Stimulated activated CD4-positive, alpha-beta T cell treated with anti-CD3 and anti-CD28 coated beads, Interleukin-15, amount 100 ng/mL, for 1 hour (primary cell): ENCODE measurements around the gene AGER.
"Not testable (repeated sequence)": the region's sequence is repeated elsewhere in the genome, so short reads cannot be mapped to it uniquely, and the experiment has no call there.

Experiments
- DNase-seq, 2 donors: peaks; one replicate each; pipeline ENCODE4 v3.0.0-alpha.2; 2020; ENCODE audit warnings: low read depth in 1 of 2, low spot score in 1 of 2

Gene AGER

GRCh38 chr6:32187009-32187709 lies 3.1 kb upstream of the AGER start:
- DNase-seq, result no peak

- not testable (repeated sequence) for DNase-seq
Measured at GRCh38 chr6:32186151-32186840, 2.2 kb upstream of the AGER start.

GRCh38 chr6:32185681-32186131 lies 1.7 kb upstream of the AGER start:
- DNase-seq, result not testable (repeated sequence)

GRCh38 chr6:32183483-32184083 lies 470 bp downstream of the AGER start:
- no peak for DNase-seq

GRCh38 chr6:32183030-32183429 lies 1.0 kb downstream of the AGER start:
- no peak for DNase-seq

GRCh38 chr6:32182555-32182981 lies 1.5 kb downstream of the AGER start:
- DNase-seq, result no peak

- no peak for DNase-seq
Measured at GRCh38 chr6:32181915-32182529, 2.0 kb downstream of the AGER start.

GRCh38 chr6:32181148-32181702 lies 2.8 kb downstream of the AGER start:
- no peak for DNase-seq

GRCh38 chr6:32179766-32180405 lies 4.2 kb downstream of the AGER start:
- no peak for DNase-seq

GRCh38 chr6:32178547-32179440 lies 5.3 kb downstream of the AGER start:
- no peak for DNase-seq

- peak; percentile 77 to 85 for DNase-seq
Measured at GRCh38 chr6:32177788-32178546, 6.1 kb downstream of the AGER start, which contains the start of gene RNF5. Gene RNF5 (plus strand): TSS chr6:32178405. CDS start chr6:32178512, 107 bp downstream.

GRCh38 chr6:32177183-32177787 lies 6.8 kb downstream of the AGER start:
- no peak for DNase-seq

- DNase-seq, result no peak
Measured at GRCh38 chr6:32176476-32177182, 7.4 kb downstream of the AGER start.

- DNase-seq, result peak; percentile 93 to 96
Measured at GRCh38 chr6:32175711-32176475, 8.2 kb downstream of the AGER start, which contains the start of gene AGPAT1. Gene AGPAT1 (minus strand): TSS chr6:32176084. CDS start chr6:32171496, 4,588 bp downstream.

GRCh38 chr6:32175322-32175710 lies 8.7 kb downstream of the AGER start:
- no peak for DNase-seq

- DNase-seq, result no peak
Measured at GRCh38 chr6:32174416-32174815, 9.6 kb downstream of the AGER start.

- DNase-seq, result no peak
Measured at GRCh38 chr6:32173051-32173727, 10.9 kb downstream of the AGER start.
